Lower lobe of right lung (tissue), 2 donors: ENCODE results near the gene PTGES3. TPM values are rescaled to one million over a fixed set of nuclear protein-coding genes. Genes with fewer than 3 reads are reported as not detected.

ENCODE experiments used
- ATAC-seq, 2 donors: fragments of 200-7000 bp; cut with Tn5 transposase; one replicate each; pipeline ENCODE4 v1.9.1; 2020 to 2022; ENCODE audit warnings: mild to moderate bottlenecking in 2 of 2, moderate library complexity in 2 of 2
- DNase-seq: peaks from one replicate; pipeline ENCODE4 v3.0.0-alpha.2; 2020
- H3K27ac ChIP-seq: fragments of 200-600 bp; one replicate; pipeline ENCODE4 v1.8.0; 2022
- H3K27me3 ChIP-seq: fragments of 200-600 bp; one replicate; pipeline ENCODE4 v1.8.0; 2022; ENCODE audit warnings: low read depth
- H3K36me3 ChIP-seq: fragments of 200-600 bp; one replicate; pipeline ENCODE4 v1.8.0; 2022; ENCODE audit warnings: mild to moderate bottlenecking
- H3K4me1 ChIP-seq: fragments of 200-600 bp; one replicate; pipeline ENCODE4 v1.8.0; 2022
- H3K4me3 ChIP-seq: fragments of 200-600 bp; one replicate; pipeline ENCODE4 v1.8.0; 2022; ENCODE audit warnings: mild to moderate bottlenecking
- H3K9me3 ChIP-seq: fragments of 200-600 bp; one replicate; pipeline ENCODE4 v1.8.0; 2022
- CTCF ChIP-seq: fragments of 200-600 bp; IDR thresholded peaks from one replicate; pipeline ENCODE4 v1.8.0; 2022; ENCODE audit warnings: antibody characterized with exemption, mild to moderate bottlenecking
- intact Hi-C: fragments of 100-400 bp; cut with DNase I; formaldehyde crosslinking; loops from one replicate; pipeline ENCODE4 v1.11.0; 2022
- total RNA-seq: library from RNA; stranded (reverse); fragmentation: NEBNext Ultra II Directional; extraction: Animal tissue kit (Norgen Biotek cat#: 25700); gene quantifications from one replicate; pipeline ENCODE4 v1.2.1, GENCODE V29; 2021
- donor health status: DM: no; HTN: yes; CAD: no; lungs with severe emphysema.

Gene PTGES3
- total RNA-seq, 1 donor from 2014 or later: 198 TPM

GRCh38 chr12:56724701-56724971 lies 36.6 kb upstream of the PTGES3 start:
- H3K27me3 ChIP-seq: no peaks in the 10 kb centered on the region
- H3K36me3 ChIP-seq: peaks cover 28% of the 10 kb centered on the region
- H3K27ac ChIP-seq: peak overlapping the region; percentile 92
- no peak for DNase-seq
- intact Hi-C loops: no loop called here
- peak overlapping the region; percentile 87 for H3K4me3 ChIP-seq
- H3K9me3 ChIP-seq: no peaks in the 10 kb centered on the region
- no peak for TF ChIP-seq CTCF
- peaks cover 51% of the 10 kb centered on the region for H3K4me1 ChIP-seq
- ATAC-seq: peak; percentile 1 to 36

GRCh38 chr12:56723889-56724700 lies 36.0 kb upstream of the PTGES3 start:
- DNase-seq (no peak), ATAC-seq (peak in 1 of 2 donors; percentile 8)
- Histone ChIP-seq H3K27me3 (no peaks in the 10 kb centered on the region), H3K27ac (peak overlapping the region; percentile 92), H3K4me3 (peak overlapping the region; percentile 87), H3K9me3 (no peaks in the 10 kb centered on the region), H3K4me1 (peaks cover 57% of the 10 kb centered on the region), H3K36me3 (peaks cover 34% of the 10 kb centered on the region)
- TF ChIP-seq CTCF: no peak
- intact Hi-C loops: no loop called here

- no peaks in the 10 kb centered on the region for H3K9me3 ChIP-seq
- DNase-seq (no peak), ATAC-seq (no peak)
- H3K4me1 ChIP-seq: peaks cover 60% of the 10 kb centered on the region
- no peak overlapping the region for H3K27ac ChIP-seq
- peak overlapping the region; percentile 87 for H3K4me3 ChIP-seq
- H3K27me3 ChIP-seq: no peaks in the 10 kb centered on the region
- intact Hi-C loops: no loop called here
- peaks cover 34% of the 10 kb centered on the region for H3K36me3 ChIP-seq
- no peak for TF ChIP-seq CTCF
These were observed 35.3 kb upstream of the PTGES3 start for GRCh38 chr12:56723352-56723751.

GRCh38 chr12:56722832-56723231 lies 34.7 kb upstream of the PTGES3 start:
- no peak for ATAC-seq
- Histone ChIP-seq H3K4me3 (peak overlapping the region; percentile 87), H3K36me3 (peaks cover 34% of the 10 kb centered on the region), H3K4me1 (peaks cover 60% of the 10 kb centered on the region), H3K9me3 (no peaks in the 10 kb centered on the region), H3K27ac (no peak overlapping the region), H3K27me3 (no peaks in the 10 kb centered on the region)
- intact Hi-C loops: no loop called here
- TF ChIP-seq CTCF: no peak
- DNase-seq: no peak

GRCh38 chr12:56721721-56722120 lies 33.6 kb upstream of the PTGES3 start:
- no peak for TF ChIP-seq CTCF
- Histone ChIP-seq H3K27ac (no peak overlapping the region), H3K27me3 (no peaks in the 10 kb centered on the region), H3K36me3 (peaks cover 34% of the 10 kb centered on the region), H3K4me3 (peak overlapping the region; percentile 87), H3K4me1 (peaks cover 60% of the 10 kb centered on the region), H3K9me3 (no peaks in the 10 kb centered on the region)
- intact Hi-C loops: no loop called here
- ATAC-seq (no peak), DNase-seq (no peak)
